ENCODE results near the gene RNF149. TPM values are rescaled to one million over a fixed set of nuclear protein-coding genes. Genes with fewer than 3 reads are reported as not detected.
"Not testable (repeated sequence)": the region's sequence is repeated elsewhere in the genome, so short reads cannot be mapped to it uniquely, and the experiment has no call there.

Gene RNF149
- polyA plus RNA-seq, 6 donors from 2014 or later = 13.2 to 27.1 (median 18.3) TPM

DNA sequence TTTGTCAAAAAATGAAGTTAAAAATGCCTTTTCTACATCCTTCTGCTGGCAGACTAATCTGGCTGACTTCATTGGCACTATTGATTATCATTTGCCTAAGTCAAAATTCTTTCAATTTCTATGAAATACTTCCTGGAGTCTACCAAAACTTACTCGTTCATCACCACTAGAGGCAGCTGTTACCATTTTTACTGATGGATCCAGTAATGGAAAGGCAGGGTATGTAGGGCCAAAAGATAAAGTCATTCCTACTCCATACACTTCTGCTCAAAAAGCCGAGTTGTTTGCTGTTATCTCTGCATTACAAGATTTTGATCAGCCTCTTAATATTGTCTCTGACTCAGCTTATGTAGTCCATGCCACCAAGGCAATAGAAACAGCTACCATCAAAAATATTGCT is 67.8 kb downstream of the RNF149 start:
- DNase-seq; H3K36me3 Mint-ChIP-seq; ATAC-seq (ENCODE audit: low read depth in 2 of 2); H3K4me3 Mint-ChIP-seq: not testable (repeated sequence)
- Mint-ChIP-seq H3K9me3 (peaks cover 0 to 12% (median 7%) of the 10 kb centered on the region in 7 donors), H3K27ac (peak overlapping the region in 1 of 6 donors; percentile 10), H3K4me1 (peaks cover 7 to 11% (median 8%) of the 10 kb centered on the region in 3 donors), H3K27me3 (peaks cover 4 to 18% (median 14%) of the 10 kb centered on the region in 3 donors)

DNA sequence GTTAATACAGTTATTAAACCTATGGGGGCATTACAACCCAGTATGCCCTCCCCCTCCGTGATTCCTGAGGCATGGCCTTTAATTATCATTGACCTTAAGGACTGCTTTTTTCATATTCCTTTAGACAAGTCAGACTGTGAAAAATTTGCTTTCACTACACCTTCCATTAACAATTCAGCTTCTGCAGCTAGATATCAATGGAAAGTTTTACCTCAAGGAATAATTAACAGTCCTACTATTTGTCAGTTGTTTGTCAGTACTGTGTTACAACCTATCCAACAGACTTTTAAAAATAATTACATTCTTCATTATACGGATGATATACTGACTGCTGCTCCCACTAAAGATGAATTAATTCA is 68.8 kb downstream of the RNF149 start:
- peaks cover 4 to 19% (median 18%) of the 10 kb centered on the region in 3 donors for H3K27me3 Mint-ChIP-seq
- not testable (repeated sequence) for DNase-seq; H3K27ac Mint-ChIP-seq; ATAC-seq (ENCODE audit: low read depth in 2 of 2); H3K36me3 Mint-ChIP-seq
- H3K4me3 Mint-ChIP-seq = peak overlapping the region in 1 of 8 donors; percentile 14
- H3K9me3 Mint-ChIP-seq = peaks cover 0 to 22% (median 12%) of the 10 kb centered on the region in 7 donors
- peaks cover 7 to 11% (median 8%) of the 10 kb centered on the region in 3 donors for H3K4me1 Mint-ChIP-seq

DNA sequence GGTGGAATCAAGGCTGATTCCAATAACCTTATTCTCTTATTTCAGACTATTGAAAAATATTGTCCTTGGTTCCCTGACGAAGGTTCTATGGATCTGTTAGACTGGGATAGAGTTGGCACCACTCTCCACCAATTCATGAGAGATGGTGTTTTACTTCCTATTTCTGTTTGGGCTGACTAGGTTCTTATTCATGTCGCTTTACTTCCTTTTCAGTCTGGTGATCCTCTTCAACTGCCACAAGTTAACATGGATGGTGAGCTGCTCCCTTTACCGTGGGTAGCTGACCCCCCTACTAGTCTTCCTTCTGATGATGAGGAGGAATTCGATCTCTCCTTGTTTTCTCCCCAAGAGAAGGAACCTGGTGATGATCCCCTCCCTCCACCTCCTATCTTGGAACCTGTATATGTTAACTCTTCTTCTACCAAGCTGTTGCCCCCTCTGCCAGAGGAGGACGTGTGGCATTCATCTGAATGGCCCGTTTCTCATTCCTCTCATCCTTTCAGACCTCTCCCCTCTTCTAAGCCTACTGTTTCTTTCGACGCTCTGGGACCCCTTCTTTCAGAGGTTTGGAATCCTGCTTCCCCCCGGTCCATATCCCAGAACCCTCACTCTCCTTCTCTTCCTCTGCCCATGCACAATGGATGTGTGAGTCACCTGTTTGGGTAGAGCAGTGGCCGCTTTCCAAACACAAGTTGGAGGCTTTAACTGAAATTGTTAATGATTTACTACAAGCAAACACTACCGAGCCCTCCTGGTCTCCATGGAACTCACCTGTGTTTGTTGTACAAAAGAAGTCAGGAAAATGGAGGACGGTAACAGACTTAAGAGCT is 69.4 kb downstream of the RNF149 start:
- DNase-seq = no peak
- Mint-ChIP-seq H3K36me3 (peaks cover 0 to 6% of the 10 kb centered on the region in 2 donors), H3K9me3 (peaks cover under 1 to 25% (median 12%) of the 10 kb centered on the region in 7 donors), H3K4me1 (peaks cover 7 to 11% (median 10%) of the 10 kb centered on the region in 3 donors), H3K4me3 (peak overlapping the region in 1 of 8 donors; percentile 14), H3K27me3 (peaks cover 4 to 19% (median 18%) of the 10 kb centered on the region in 3 donors), H3K27ac (no peak overlapping the region)
- ATAC-seq (ENCODE audit: low read depth in 2 of 2) = no peak

DNA sequence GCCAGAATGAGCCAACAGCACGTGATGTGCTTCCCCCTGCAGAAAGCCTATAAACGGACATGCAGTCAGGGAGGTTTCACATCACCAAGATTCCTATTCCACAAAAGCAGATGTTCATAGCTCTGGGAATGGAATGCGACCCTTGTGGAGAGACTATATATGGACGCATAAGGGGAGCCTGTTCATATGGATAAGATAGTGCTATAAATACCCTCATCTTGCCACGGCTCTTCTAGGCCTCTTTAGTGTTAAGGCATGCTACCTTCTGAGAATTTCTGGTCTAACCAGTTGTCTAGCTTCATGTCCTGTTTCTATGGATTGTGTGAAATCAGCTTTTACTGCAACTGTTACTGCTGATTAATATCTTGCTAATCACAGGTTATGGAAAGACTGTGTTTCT is 70.6 kb downstream of the RNF149 start:
- H3K36me3 Mint-ChIP-seq; H3K4me3 Mint-ChIP-seq; ATAC-seq (ENCODE audit: low read depth in 2 of 2); DNase-seq; H3K27ac Mint-ChIP-seq: not testable (repeated sequence)
- H3K27me3 Mint-ChIP-seq = peaks cover 5 to 19% (median 18%) of the 10 kb centered on the region in 3 donors
- peaks cover 7 to 14% (median 11%) of the 10 kb centered on the region in 3 donors for H3K4me1 Mint-ChIP-seq
- H3K9me3 Mint-ChIP-seq = peaks cover 2 to 34% (median 20%) of the 10 kb centered on the region in 7 donors

DNA sequence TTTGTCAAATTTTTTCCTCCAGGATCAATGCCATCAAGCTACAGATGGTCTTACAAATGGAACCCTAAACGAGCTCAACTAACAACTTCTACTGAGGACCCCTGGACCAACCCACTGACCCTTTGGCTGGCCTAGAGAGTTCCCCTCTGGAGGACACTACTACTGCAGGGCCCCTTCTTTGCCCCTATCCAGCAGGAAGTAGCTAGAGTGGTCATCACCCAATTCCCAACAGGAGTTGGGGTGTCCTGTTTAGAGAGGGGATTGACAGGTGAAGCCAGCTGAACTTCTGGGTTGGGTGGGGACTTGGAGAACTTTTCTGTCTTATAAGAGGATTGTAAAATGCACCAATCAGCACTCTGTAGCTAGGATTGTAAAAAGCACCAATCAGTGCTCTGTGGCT is 72.5 kb downstream of the RNF149 start:
- Mint-ChIP-seq H3K36me3 (peaks cover 0 to 20% of the 10 kb centered on the region in 2 donors), H3K4me1 (peaks cover 12 to 18% (median 14%) of the 10 kb centered on the region in 3 donors), H3K27me3 (peaks cover 20 to 37% (median 34%) of the 10 kb centered on the region in 3 donors), H3K9me3 (peaks cover 2 to 39% (median 21%) of the 10 kb centered on the region in 7 donors)
- not testable (repeated sequence) for ATAC-seq (ENCODE audit: low read depth in 2 of 2); DNase-seq; H3K27ac Mint-ChIP-seq; H3K4me3 Mint-ChIP-seq

DNA sequence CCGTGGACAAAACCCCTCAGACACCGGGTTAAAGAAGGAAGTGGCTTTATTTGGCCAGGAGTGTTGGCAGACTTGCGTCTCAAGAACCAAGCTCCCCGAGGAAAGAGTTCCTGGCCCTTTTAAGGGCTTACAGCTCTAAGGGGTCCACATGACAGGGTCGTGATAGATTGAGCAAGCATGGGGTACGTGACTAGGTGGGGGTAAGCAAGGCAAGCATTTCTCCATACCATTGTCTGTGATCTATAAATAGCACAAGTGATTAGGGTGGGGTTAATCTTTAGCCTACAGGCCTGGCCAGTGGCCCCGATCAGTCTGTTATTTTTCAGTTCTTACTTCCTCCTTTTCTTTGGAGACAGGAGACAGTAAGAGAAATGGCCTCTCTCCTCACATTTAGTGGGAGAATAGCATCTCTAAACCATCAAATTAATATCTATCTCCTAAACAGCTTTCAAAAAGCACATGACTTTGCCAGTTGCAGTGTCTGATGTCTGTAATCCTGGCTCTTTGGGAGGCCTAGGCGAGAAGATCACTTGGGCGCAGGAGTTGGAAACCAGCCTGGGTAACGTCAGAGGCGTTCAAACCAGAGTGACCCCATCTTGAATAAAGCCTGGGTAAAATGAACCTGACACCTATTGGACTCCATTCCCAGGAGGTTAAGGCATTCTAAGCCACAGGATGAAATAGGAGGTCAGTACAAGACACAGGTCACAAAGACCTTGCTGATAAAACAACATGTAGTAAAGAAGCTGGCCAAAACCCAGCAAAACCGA is 74.1 kb downstream of the RNF149 start:
- Mint-ChIP-seq H3K4me3 (no peak overlapping the region), H3K36me3 (peaks cover 5 to 26% of the 10 kb centered on the region in 2 donors), H3K4me1 (peaks cover 10 to 18% (median 12%) of the 10 kb centered on the region in 3 donors), H3K27me3 (peaks cover 25 to 43% (median 35%) of the 10 kb centered on the region in 3 donors), H3K27ac (no peak overlapping the region), H3K9me3 (peaks cover 4 to 46% (median 21%) of the 10 kb centered on the region in 7 donors)
- ATAC-seq (ENCODE audit: low read depth in 2 of 2) (no peak), DNase-seq (no peak)

DNA sequence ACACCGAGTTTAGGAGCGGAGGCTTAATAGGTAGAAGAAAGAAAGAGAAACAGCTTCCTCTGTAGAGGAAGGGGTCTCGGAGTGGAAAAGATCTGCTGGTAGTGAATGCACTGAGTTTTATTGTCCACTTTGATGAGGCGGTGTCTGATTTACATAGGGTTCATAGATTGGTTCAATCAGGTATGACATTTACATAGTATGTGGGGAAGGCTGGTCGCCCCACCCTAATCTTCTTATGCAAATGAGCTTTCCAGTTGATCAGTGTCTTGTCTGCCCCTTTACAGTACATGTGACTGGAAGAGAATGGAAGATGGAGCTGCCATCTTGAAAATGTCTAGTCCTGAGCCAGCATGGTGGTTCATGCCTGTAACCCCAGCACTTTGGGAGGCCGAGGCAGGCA is 75.7 kb downstream of the RNF149 start:
- ATAC-seq (ENCODE audit: low read depth in 2 of 2) (no peak), DNase-seq (no peak)
- Mint-ChIP-seq H3K27me3 (peaks cover 26 to 42% (median 36%) of the 10 kb centered on the region in 3 donors), H3K27ac (no peak overlapping the region), H3K9me3 (peaks cover 4 to 46% (median 21%) of the 10 kb centered on the region in 7 donors), H3K4me1 (peaks cover 5 to 8% (median 7%) of the 10 kb centered on the region in 3 donors), H3K36me3 (peaks cover 5 to 26% of the 10 kb centered on the region in 2 donors), H3K4me3 (no peak overlapping the region)

DNA sequence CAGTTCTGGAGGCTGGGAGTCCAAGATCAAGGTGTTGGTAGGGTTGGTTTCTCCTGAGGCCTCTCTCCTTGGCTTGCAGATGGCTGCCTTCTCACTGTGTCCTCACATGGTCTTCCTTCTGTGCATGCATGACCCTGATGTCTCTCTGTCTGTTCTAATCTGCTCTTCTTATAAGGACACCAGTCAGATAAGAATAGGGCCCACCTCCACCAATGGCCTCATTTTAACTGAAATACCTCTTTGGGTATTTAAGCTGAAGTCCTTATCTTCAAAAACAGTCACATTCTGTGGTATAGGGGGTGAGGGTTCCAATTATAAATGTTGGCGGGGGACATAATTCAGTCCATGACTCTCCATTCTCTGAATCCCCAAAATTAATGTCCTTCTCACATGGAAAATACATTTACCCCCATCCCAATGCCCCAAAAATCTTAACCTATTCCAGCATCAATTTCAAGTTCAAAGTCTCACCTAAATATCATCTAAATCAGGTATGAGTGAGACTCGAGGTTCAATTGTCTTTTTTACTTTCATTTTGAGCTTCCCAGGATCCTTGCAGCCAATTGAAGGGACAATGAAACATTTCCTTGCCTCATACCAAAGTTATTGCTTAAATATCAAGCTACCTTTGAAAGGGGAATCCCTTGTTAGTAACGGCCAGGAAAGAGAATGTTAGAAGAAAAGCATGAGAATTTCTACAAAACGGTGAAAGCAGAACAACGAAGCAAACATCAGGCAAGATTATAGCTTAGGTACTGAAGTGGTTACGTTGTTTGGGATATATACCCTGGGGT is 76.4 kb downstream of the RNF149 start:
- Mint-ChIP-seq H3K27me3 (peaks cover 29 to 43% (median 38%) of the 10 kb centered on the region in 3 donors), H3K27ac (peak overlapping the region in 1 of 6 donors; percentile 18), H3K9me3 (peaks cover 4 to 46% (median 21%) of the 10 kb centered on the region in 7 donors), H3K4me1 (peaks cover 5 to 8% (median 7%) of the 10 kb centered on the region in 3 donors), H3K36me3 (peaks cover 5 to 26% of the 10 kb centered on the region in 2 donors), H3K4me3 (no peak overlapping the region)
- DNase-seq = no peak
- ATAC-seq (ENCODE audit: low read depth in 2 of 2) = no peak

DNA sequence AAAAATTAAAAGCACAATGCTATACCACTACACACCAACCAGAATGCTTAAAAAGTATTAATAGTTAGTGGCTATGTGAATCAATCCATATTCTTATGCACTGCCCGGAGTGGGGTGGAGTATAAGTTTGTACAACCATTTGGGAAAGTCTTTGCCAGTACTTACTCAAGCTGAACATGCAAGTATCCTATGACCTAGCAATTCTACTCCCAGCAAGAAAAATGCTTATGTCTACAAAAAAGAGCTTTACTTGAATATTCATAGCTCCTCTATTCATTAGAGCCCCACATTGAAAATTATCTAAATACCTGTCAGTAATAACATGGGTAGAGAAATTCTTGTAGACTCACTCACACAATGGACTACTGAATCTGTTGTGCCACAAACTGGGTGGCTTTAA is 77.3 kb downstream of the RNF149 start:
- no peak overlapping the region for H3K27ac Mint-ChIP-seq

DNA sequence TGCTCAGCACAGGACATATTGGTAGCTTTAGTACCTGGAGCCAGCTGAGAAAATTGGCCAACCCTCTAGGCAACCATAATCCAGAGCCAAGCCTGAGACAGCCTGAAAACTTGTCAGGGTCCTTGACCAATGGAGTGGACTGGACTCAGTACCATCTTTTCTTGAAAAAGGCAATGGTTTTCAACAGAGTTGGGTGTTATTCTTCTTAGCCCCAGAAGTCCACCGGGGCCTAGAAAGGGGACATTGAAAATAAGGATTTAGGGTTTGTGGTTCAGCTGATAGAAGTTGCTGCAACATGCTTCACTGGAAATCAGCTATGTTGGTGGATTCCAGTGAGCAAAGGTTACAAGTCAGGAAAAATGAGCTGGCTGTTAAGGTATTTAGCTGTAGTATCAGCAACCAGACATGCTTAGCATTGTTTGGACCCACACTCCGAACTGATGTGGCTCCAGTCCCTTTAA is 77.9 kb downstream of the RNF149 start:
- Mint-ChIP-seq H3K36me3 (peaks cover 5 to 20% of the 10 kb centered on the region in 2 donors), H3K4me1 (peaks cover 5 to 8% (median 7%) of the 10 kb centered on the region in 3 donors)
- ATAC-seq (ENCODE audit: low read depth in 2 of 2) = no peak

More for the DNA sequence above, 77.3 kb downstream of the RNF149 start:
- Mint-ChIP-seq H3K4me1 (peaks cover 5 to 8% (median 7%) of the 10 kb centered on the region in 3 donors), H3K36me3 (peaks cover 5 to 26% of the 10 kb centered on the region in 2 donors), H3K27me3 (peaks cover 37 to 49% (median 45%) of the 10 kb centered on the region in 3 donors), H3K9me3 (peaks cover 4 to 40% (median 18%) of the 10 kb centered on the region in 7 donors), H3K4me3 (no peak overlapping the region)
- DNase-seq (no peak), ATAC-seq (ENCODE audit: low read depth in 2 of 2) (no peak)

More for the DNA sequence above, 77.9 kb downstream of the RNF149 start:
- Mint-ChIP-seq H3K27me3 (peaks cover 43 to 52% (median 52%) of the 10 kb centered on the region in 3 donors), H3K9me3 (peaks cover 4 to 33% (median 13%) of the 10 kb centered on the region in 7 donors), H3K27ac (no peak overlapping the region), H3K4me3 (no peak overlapping the region)
- DNase-seq = no peak

All from naive B cell (primary cell).